ENCODE measurements around the gene HNMT.

DNA sequence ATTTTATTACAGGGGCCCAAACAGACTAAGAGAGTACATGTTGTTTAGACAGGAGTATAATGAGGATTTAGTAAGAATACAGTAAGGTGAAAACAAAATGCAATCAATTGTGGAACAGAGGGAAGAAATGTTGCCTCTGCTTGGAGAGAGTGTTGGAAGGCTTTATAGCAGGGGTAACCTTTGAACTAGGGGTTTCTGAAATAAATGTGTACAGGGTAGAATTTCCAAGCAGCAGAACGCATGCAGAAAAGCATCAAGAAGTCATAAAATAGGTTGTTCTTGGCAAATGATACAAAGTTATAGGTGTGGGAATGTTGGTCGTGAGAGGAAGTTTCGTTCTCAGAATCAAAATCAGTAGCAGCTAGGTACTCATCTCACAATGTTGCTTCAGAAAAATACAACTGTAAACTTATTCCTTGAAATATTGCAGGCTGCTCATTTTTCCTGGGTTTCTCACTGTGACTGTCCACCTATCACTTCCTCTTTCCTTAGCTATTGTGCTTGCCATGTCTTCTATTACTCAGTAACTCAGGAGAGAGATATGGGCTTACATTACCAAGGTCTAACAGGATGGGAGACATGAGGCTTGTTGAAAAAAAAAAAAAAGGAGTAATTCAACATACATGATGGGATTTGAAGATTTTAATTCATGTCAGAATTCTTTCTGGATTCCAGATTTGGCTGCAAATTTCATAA is 17.1 kb upstream of the HNMT start:
- no peak for TF ChIP-seq ZFP30 (CRISPR knock-in tag; IDR thresholded peaks at IDR 0.05)
- TF ChIP-seq ZNF8 (CRISPR knock-in tag; IDR thresholded peaks at IDR 0.05): no peak
- no peak for TF ChIP-seq GLIS3 (CRISPR knock-in tag; IDR thresholded peaks at IDR 0.05)
- no peak for TF ChIP-seq ZNF70 (CRISPR knock-in tag; IDR thresholded peaks at IDR 0.05)

All from SK-N-SH treated with all-trans-retinoic acid at 6 μM for 48 hours (cell line).